Body of pancreas (tissue), 4 donors: ENCODE results near the gene EIF2AK2. TPM values are rescaled to one million over a fixed set of nuclear protein-coding genes. Genes with fewer than 3 reads are reported as not detected.

Experiments
- ATAC-seq: fragments of 150-250 bp; one replicate; pipeline ENCODE4 v1.9.1; 2016
- DNase-seq, 4 donors: peaks; one replicate each; pipeline ENCODE4 v3.0.0-alpha.2; 2019
- H3K27ac ChIP-seq, 4 donors: fragments of 200-600 bp; sonication (generic); 1 replicate in 3 of 4; 2 replicates in 1 of 4; pipeline versions ENCODE4 v1.5.1 to v1.6.1; 2016 to 2019; ENCODE audit warnings: mild to moderate bottlenecking in 1 of 4, mixed read lengths in 1 of 4, moderate library complexity in 1 of 4
- H3K27me3 ChIP-seq, 2 donors: fragments of 200-600 bp; sonication (generic); one replicate each; pipeline ENCODE4 v1.6.0; 2016; ENCODE audit warnings: mild to moderate bottlenecking in 1 of 2
- H3K36me3 ChIP-seq, 2 donors: fragments of 200-600 bp; sonication (generic); replicated peaks in 1 of 2; 2 replicates each; pipeline ENCODE4 v1.5.1; 2016; ENCODE audit warnings: low read depth in 2 of 2; ENCODE audit not compliant: insufficient read depth in 1 of 2
- H3K4me1 ChIP-seq: fragments of 200-600 bp; sonication (generic); one replicate; pipeline ENCODE4 v1.6.0; 2016
- H3K4me3 ChIP-seq, 2 donors: fragments of 200-600 bp; sonication (generic); 1 replicate in 1 of 2; 2 replicates in 1 of 2; pipeline ENCODE4 v1.5.1; 2016 to 2019
- H3K9me3 ChIP-seq, 3 donors: fragments of 200-600 bp; sonication (generic); 1 replicate in 2 of 3; 2 replicates in 1 of 3; pipeline ENCODE4 v1.5.1; 2016
- POLR2A ChIP-seq, 3 donors: fragments of 450-650 bp; IDR thresholded peaks; one replicate each; pipeline ENCODE4 v1.6.1; 2016; ENCODE audit warnings: antibody characterized with exemption in 3 of 3, mild to moderate bottlenecking in 2 of 3
- WGBS, 2 donors: methylation state at CpG; one replicate each; pipeline ENCODE4 v1.1.5; 2017; 5-methylcytosine and 5-hydroxymethylcytosine counted together
- intact Hi-C: fragments of 100-400 bp; cut with DNase I; formaldehyde crosslinking; loops from one replicate; pipeline ENCODE4 v1.15.1; 2023
- total RNA-seq, 2 donors: library from RNA; depleted of rRNA; stranded (reverse); fragments of >200 nt; gene quantifications; one replicate each; pipeline ENCODE4 v1.1.0, GENCODE V29; 2016
- TF ChIP-seq, protein P1 (sequence below), 7 experiments: fragments of 450-650 bp in 4 of 7; fragments of 200-600 bp in 3 of 7; sonication (generic) in 3 of 7; IDR thresholded peaks; one replicate each; pipeline ENCODE4 v1.5.1; 2016 to 2019; ENCODE audit warnings: antibody characterized with exemption in 7 of 7

EIF2AK2 gene
- total RNA-seq, 2 donors from 2014 or later: 18.9 to 39.9 TPM

DNA sequence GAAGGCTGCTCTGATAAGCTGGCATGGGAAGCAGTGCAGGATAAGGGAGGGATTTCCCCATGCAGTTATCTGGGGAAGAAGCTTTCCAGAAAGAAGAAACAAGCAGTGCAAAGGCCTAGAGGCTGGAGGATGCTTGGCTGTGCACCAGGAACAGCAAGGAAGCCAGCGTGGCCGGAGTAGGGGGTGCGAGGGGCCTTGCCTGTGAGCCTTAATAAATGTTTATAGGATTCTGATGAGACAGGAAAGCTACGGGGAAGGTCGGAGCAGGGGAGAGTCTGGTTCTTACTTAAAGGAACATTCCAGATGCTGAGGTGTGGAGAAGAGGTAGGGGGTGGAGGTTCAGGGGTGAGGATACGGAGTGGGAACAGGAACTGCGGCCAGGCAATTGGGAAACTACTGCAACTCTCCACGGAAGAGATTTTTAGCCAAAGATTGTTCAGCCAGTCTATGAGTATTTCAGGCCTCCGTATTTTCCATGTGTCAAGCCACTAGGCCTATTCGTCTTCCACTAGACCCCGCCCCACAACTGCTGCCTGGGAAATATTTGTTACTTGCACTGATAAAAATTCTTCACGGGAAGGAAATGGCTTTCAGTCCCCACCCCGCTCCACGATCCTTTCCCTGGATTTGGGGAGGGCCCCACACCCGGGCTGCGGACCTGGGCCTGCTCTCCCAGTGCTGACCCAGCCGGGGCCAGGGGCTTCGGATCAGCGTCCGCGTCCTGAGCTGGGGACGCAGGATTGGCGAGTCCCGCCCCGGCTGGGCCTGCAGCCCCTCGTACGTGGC, 516 bp downstream of the EIF2AK2 start:
- Histone ChIP-seq H3K4me1 (peaks cover 20% of the 10 kb centered on the region), H3K36me3 (no peaks in the 10 kb centered on the region), H3K4me3 (peak overlapping the region; percentile 57 to 65), H3K9me3 (no peaks in the 10 kb centered on the region), H3K27ac (peak overlapping the region; percentile 85 to 97 (median 88)), H3K27me3 (no peaks in the 10 kb centered on the region)
- peak; percentile 61 for ATAC-seq
- WGBS, 2 donors: 0% methylated on average over 16 to 27 of the region's 27 CpGs
- TF ChIP-seq, protein P1, sequence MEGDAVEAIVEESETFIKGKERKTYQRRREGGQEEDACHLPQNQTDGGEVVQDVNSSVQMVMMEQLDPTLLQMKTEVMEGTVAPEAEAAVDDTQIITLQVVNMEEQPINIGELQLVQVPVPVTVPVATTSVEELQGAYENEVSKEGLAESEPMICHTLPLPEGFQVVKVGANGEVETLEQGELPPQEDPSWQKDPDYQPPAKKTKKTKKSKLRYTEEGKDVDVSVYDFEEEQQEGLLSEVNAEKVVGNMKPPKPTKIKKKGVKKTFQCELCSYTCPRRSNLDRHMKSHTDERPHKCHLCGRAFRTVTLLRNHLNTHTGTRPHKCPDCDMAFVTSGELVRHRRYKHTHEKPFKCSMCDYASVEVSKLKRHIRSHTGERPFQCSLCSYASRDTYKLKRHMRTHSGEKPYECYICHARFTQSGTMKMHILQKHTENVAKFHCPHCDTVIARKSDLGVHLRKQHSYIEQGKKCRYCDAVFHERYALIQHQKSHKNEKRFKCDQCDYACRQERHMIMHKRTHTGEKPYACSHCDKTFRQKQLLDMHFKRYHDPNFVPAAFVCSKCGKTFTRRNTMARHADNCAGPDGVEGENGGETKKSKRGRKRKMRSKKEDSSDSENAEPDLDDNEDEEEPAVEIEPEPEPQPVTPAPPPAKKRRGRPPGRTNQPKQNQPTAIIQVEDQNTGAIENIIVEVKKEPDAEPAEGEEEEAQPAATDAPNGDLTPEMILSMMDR (IDR thresholded peaks at IDR 0.05): no peak
- TF ChIP-seq POLR2A (IDR thresholded peaks at IDR 0.05): peak; percentile 20 to 51 (median 39)
- DNase-seq: peak; percentile 52 to 68 (median 61)
- intact Hi-C loops: no loop called here

GRCh38 chr2:37154785-37155184, 2.0 kb downstream of the EIF2AK2 start:
- Histone ChIP-seq H3K36me3 (no peaks in the 10 kb centered on the region), H3K9me3 (no peaks in the 10 kb centered on the region), H3K27me3 (no peaks in the 10 kb centered on the region), H3K27ac (no peak overlapping the region), H3K4me1 (peaks cover 20% of the 10 kb centered on the region), H3K4me3 (no peak overlapping the region)
- TF ChIP-seq POLR2A (IDR thresholded peaks at IDR 0.05): no peak
- TF ChIP-seq, protein P1 (IDR thresholded peaks at IDR 0.05): no peak
- 89 to 93% methylated on average over 4 of the region's 4 CpGs for WGBS, 2 donors
- intact Hi-C loops: no loop called here
- ATAC-seq: no peak
- no peak for DNase-seq

GRCh38 chr2:37153224-37153623, 3.6 kb downstream of the EIF2AK2 start:
- Histone ChIP-seq H3K36me3 (no peaks in the 10 kb centered on the region), H3K27ac (no peak overlapping the region), H3K4me1 (peaks cover 28% of the 10 kb centered on the region), H3K27me3 (no peaks in the 10 kb centered on the region), H3K4me3 (no peak overlapping the region), H3K9me3 (no peaks in the 10 kb centered on the region)
- intact Hi-C loops: no loop called here
- DNase-seq: no peak
- TF ChIP-seq POLR2A (IDR thresholded peaks at IDR 0.05): no peak
- TF ChIP-seq, protein P1 (IDR thresholded peaks at IDR 0.05): no peak
- 85 to 100% methylated on average over 5 of the region's 5 CpGs for WGBS, 2 donors
- no peak for ATAC-seq

GRCh38 chr2:37149626-37150322, 7.0 kb downstream of the EIF2AK2 start:
- no peak overlapping the region for H3K4me3 ChIP-seq
- TF ChIP-seq POLR2A (IDR thresholded peaks at IDR 0.05): no peak
- TF ChIP-seq, protein P1 (IDR thresholded peaks at IDR 0.05): no peak
- intact Hi-C loops: no loop called here
- peaks cover 7 to 11% of the 10 kb centered on the region in 2 donors for H3K36me3 ChIP-seq
- DNase-seq (no peak), ATAC-seq (peak; percentile 33)
- no peaks in the 10 kb centered on the region for H3K27me3 ChIP-seq
- peaks cover 16% of the 10 kb centered on the region for H3K4me1 ChIP-seq
- WGBS, 2 donors: 12 to 17% methylated on average over 6 of the region's 6 CpGs
- peak overlapping the region in 1 of 4 donors; percentile 24 for H3K27ac ChIP-seq
- no peaks in the 10 kb centered on the region for H3K9me3 ChIP-seq
